ENCODE results near the gene UNKL.
A peak's percentile ranks its signal among the peaks of the same experiment; 100 is the strongest.

UNKL gene

DNA sequence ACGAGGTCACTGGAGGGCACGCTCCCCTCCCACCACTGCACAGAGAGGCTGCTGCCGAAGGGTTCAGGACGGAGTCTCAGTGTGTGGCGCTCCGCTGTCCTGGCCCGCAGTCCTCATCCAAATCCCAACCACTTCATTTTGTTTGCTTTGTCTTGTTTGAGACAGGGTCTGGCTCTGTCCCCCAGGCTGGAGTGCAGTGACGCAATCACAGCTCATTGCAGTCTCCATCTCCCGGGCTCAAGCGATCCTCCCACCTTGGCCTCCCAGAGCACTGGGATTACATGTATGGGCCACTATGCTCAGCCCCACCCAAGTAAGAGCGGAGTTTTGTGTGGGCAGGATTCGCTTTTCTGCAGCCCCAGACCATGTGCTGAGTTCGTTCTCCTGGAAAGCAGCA, 12.7 kb downstream of the UNKL start:
- no peak for DNase-seq (ENCODE audit: low read depth in 2 of 2)

DNA sequence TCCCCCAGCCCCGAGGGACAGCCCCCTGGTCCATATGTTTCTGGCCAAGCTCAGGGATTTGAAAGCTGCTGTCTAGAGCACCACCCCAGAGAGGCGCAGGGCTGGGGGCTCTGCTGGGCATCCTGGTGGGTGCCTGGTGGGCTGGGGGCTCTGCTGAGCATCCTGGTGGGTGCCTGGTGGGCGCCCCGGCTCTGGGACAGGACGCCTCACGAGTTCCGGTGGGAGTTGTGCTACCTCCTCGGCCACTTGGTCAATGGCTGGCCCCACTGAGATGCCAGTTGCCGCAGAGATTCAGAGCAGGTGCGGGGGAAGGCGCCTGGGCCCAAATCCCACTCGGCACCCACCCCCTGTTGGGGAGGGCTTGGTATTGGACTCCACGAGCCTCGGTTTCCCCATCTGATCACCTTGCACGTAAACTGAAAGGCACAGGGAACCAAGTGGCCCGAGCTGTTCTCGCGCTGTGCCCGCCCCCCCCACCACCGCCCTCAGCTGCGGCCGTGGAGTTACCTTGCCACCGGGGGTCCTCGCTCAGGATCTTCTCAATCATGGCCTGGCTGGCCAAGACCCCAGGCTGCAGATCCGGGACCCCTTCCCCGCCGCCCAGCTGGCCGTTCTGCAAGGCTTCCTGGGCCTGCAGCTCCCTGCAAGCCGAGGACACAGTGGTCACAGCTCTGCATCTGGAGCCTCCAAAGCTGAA, 13.3 kb downstream of the UNKL start:
- no peak for DNase-seq (ENCODE audit: low read depth in 2 of 2)

DNA sequence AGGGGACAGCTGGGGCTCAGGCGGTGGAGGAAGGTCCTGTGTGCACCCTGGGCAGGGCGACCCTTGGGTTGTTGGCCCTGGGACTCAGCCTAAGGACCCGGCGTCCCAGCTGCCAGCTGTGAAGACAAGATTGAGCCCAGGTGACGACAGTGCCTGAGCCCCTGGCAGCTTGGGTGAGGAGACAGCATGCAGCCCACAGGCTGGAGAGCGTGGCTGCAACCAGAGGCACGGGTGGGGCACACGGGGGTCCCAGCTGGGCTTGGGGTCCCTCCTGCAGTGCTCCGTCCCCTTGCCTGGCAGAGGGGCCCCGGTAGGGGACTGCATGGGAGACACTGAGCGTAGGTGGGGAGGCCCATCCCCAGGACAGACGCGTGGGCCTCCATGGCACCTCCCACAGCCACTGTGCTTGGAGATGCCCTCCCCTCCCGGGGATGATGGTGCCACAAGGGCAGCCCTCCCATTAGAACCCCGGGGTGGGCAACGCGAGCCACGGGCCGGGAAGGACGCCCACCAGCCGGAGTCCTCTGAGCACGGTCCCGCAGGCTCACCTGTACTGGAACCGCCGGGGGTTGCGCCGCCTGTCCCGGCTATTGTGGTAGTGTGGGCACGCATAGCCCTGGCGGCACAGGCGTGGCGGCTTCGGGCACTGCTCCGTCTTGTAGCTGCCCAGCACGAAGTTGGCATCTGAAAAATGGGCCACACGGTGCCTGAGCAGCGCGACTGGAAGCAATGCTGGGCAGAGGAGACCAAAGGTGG, 15.5 kb downstream of the UNKL start:
- DNase-seq (ENCODE audit: low read depth in 2 of 2), result no peak

DNA sequence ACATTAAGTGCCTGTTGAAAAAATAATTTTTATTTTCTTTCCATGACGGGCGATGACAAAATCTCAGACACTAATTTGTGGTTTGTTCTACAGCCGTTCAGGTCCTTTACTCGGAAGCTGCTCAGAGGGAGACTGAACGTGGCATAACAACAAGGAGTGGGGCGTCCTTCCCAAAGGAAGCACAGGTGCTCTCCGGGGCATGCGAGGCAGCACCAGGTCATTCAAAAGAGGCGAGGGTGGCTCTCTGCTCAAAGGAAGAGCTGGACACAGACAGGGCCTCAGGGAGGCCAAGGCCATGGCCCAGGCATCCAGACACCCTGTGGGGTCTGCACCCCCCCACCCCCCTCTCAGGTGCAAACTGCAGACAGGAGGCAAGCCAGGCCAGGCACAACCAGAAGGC, 16.2 kb downstream of the UNKL start:
- DNase-seq (ENCODE audit: low read depth in 2 of 2), result no peak

DNA sequence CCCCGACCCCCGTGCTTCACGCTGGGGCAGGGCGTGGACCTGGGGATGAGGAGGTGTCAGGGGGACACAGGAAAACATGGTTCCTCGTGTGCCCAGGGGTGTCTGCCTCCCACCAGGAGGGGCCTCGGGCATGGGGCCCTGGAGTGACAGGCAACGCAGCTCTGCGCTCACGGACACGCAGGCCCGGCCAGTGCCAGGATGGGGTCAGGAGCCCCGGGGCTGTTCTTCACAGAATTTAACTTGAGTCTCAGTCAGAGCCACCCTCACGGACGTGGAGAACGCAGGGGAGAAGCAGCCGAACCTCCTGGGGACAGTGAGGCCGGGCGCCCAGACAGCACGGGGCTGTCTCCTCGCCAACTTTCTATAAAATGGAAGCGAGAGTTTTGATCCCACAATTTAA, 16.7 kb downstream of the UNKL start:
- DNase-seq (ENCODE audit: low read depth in 2 of 2), result no peak

DNA sequence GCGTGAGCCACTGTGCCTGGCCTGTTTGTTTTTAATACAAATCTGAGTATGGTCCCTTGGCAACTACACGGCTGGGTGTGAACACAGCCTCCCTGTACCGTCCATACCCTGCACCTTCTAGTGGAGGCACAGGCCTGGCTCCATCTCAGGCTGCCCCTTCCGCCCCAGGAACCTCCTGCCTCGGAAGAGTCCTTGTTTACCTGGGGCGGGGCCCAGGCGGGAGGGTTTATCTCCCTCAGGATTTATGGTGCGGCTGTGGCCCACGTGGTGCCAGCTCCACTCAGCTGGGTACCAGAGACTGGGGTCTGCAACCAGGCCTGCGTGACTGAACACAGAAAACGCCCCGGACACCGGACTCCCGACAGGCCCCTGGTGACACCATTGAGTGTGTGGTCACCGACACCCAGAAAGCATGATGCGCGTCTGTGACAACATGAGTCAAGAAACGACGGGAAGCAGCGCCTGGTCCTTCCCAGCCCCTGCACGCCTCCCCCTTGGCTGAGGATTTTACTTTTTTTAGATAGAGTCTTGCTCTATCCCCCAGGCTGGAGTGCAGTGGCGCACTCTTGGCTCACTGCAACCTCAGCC, 19.0 kb downstream of the UNKL start:
- no peak for DNase-seq (ENCODE audit: low read depth in 2 of 2)

DNA sequence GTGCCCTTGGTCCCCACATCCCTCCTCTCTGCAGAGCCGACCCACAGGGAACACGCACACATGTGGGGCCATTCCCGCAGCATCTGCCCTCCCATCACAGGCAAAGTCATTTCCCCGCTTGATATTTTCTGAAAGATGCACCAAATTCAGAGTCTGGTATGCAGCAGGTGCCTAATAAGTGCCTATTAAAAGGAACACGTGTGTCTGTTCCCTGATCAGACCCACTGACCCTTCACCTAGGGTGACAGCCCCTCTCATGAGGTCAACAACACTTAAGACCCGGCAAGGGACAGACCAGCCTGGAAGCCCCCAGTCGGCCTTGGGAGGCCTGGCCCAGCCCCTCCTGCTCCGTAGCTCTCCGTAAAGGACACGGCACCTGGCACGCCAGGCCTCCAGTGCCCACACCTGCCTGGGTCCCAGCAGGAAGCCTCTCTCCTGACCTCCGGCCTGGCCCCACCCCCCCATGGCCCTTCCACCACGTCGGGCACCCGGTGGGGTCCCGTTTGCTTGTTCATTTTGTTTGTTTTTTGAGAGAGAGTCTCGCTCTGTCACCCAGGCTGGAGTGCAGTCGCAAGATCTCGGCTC, 20.0 kb downstream of the UNKL start:
- no peak for DNase-seq (ENCODE audit: low read depth in 2 of 2)

DNA sequence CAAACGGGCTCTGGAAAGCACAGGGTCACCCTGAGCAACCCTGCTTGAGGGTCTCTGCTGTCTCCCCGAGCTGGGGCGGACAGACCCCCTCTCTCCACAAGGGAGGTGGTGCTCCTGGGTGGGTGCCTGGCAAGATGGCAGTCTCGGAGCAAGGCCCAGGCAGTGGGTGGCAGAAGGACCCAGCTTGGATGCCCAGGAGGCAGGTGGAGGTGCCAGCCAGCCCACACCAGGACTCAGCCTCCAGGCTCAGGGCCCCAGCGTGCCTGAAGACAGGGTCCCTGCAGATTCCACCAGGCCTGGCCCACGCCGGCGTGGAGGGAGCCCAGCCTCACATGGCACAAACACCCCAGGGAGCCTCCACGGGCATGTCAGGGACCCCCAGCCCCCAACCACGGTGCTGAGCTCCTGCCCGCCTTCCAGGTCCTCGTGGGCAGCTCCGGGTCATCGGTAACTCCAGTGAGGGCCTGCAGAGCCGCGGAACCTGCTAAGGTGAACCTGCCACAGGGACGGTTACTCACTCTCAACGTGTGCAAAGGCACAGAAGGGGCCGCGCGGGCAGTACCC, 20.8 kb downstream of the UNKL start:
- DNase-seq (ENCODE audit: low read depth in 2 of 2), result no peak

DNA sequence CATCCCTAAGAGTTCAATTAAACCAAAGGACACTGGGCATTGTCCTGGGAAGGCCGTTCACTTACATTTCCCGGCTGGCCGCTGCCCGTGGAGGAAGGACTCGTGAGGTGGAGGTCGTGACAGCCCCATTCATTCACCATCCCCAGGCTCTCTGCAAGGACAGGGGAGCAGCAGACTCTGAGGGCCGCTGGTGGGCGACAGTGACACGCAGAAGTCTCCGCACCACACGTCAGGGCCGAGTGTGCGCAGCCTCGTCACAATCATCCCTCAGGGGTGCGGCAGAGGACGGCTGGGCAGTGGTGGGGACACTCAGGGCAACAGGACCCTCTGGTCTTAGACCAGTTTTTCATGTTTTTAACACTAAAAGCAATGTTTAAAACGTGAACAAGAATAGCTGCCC, 21.7 kb downstream of the UNKL start:
- DNase-seq (ENCODE audit: low read depth in 2 of 2), result no peak

DNA sequence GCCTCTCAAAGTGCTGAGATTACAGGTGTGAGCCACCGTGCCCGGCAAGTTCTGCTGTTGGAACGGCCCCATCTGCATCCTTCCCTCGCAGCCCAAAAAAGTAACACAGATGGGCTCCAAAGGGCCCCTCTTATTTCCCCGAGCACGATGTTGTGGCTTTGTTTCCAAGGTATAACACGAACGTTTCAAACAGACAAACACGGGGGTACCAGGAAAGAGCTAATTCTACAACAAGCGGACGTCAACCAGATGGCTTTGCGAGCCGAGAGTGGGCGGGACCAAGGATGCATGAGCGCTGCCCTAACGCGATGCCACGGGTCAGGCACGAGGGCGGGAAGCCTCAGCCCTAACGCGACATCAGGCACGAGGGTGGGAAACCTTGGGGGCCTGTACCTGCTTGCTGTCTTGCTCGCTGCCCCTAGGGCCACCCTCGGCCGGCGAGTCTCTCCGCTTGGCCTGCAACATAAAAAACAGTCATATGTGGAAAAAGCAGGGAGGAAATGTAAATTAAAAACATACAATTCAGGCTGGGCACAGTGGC, 24.2 kb downstream of the UNKL start:
- no peak for DNase-seq (ENCODE audit: low read depth in 2 of 2)

DNA sequence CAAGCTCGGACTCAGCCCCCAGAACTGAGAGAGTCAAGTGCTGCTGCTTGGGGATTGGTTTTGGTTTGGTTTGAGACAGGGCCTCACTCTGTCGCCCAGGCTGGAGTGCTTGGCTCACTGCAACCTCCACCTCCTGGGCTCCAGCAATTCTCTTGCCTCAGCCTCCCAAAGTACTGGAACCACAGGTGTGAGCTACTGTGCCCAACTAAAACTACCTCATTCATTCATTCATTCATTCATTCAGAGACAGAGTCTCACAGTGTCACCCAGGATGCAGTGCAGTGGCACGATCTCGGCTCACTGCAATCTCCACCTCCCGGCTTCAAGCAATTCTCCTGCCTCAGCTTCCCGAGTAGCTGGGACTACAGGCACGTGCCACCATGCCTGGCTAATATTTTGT, 24.7 kb downstream of the UNKL start:
- DNase-seq (ENCODE audit: low read depth in 2 of 2), result no peak

DNA sequence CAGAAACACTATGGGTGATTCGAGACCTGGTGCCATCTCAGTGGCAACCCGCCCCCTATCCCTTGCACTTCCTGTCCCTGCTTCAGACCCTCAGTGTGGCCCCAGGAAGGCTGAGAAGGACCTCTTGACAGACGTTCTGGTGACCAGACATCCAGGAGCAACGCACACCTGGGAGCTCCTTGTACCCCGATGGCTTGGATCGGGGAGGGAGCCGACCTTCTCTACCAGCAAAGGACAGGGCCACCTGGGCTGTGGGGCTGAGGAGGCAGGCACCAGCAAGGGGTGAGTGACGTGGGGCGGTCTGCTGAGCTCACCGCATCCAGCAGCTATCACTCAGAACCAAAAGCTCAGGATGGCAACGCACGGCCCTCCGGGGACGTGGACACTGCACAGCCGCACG, 27.2 kb downstream of the UNKL start:
- DNase-seq (ENCODE audit: low read depth in 2 of 2), result no peak

DNA sequence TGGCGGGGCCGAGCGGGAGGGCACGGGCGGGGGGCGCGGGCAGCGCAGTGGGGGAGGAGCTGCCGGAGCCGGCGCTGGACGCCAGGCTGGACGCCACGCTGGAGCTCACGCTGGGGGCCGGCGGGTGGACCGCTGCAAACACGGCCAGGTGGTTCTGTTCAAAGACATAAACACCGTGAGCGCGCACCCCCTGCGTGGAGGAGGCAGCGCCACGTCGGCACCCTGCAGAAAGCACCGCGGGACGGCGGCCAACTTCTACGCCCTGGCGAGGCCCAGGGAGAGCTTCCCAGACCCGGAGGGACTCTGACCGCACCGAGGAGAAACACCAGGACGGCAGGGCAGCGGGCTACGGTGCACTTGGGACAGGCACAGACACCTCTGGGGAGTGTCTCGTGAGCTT, 29.3 kb downstream of the UNKL start:
- no peak for DNase-seq (ENCODE audit: low read depth in 2 of 2)

DNA sequence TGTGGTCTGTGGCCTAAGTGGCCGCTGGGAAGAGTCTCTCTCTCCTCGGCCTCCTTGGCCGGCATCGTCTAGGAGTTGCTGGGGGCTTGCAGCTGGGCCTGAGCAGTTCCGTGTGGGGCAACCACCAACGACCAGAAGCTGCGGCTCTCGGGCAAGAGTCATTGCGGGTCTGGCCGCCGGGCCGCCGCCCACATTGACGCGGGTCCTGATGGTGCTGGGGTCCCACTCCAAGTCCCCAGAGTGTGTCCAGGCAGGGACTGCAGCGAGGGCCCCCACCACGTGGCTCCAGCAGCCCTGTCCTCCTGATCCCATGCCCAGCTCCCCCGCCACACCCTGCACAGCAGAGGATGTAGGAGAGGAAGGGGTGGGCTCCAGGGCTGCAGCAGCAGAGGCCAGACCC, 30.9 kb downstream of the UNKL start:
- DNase-seq (ENCODE audit: low read depth in 2 of 2), result no peak

DNA sequence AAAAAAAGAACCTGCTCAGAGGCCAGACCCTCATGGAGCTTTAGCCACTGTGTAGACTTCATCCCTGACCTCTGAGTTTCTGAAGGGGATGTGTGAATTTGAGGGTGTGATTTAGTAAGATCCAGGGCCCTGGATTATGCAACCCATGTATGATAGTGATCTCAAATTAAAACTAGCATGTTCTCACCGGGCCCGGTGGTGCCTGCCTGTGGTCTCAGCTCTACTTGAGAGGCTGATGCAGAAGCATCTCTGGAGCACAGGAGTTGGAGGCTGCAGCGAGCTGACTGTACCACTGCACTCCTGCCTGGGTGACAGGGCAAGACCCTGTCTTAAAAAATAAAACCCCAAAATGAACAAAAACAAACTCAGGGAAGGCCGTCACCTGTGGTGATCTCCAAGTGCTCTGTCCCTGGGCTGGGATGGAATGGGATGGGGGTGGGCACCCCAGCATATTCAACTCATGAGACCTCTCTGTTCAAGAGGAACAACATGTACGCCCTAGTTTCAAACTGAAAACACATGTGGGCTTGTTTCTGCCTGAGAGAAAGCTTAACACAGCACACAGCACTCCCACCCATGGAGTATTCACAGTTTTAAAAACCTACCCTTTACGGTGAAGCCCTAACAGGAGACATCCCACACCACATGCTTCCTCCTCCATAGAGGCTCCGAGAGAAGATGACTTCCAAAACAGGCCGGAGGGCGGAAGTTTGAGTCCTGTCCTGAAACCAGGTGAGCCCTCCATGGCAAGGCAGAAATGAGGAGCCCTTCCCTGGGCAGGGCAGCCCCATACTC, 32.7 kb downstream of the UNKL start:
- DNase-seq (ENCODE audit: low read depth in 2 of 2), result no peak

DNA sequence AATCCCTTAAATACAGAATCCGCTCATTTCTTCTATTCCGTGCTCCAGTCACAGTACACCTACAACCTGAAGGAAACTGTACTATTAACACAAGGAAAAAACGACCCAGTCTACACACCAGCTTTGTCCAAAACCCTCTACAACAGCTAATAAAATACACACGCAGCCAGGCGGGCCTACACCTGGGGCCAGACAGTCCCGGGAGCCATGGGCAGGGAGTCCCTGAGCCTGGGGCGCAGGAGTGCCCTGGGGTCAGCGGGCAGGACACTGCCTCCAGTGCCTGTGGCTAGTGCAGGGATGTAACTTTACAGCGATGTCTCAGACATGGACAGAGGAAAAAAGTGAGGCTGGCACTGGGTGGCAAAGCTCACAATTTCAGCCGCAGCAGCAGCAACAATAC, 34.3 kb downstream of the UNKL start:
- no peak for DNase-seq (ENCODE audit: low read depth in 2 of 2)

DNA sequence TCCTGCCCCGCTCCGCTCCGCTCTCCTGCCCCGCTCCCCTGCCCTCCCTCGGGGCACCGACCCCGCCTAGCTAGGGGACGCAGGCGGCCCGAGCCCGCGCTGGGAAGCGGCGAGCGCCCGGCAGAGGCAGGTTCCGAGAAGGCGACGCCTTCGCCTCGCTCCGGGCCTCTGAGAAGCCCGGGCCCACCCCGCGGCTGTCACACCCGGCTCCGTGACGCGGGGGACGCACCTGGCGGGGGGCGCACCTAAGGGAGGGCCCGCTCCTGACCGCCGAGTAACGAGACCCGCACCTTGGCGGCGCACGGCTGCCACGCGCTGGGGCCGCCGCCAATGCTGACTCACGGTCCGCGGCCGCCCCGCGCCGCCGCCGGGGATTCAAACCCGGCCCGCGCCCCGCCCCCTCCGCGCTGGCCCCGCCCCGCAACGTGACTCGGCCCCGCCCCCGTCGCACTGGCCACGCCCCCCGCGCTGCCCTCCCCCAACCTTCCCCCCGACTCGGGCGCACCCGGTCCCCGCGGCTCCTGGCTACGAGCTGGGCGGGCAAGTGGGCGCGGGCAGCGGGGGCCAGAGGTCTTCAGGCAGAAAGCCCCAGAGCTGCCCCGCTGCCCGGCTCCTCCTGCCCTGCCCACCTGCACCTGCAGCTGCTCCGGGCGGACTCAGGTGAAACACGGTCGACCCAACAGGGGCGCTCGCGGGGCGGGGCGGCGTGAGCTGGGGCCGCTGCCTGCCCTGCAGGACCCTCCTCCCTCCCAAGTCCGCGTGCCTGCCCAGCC, 35.0 kb downstream of the UNKL start:
- peak; percentile 55 to 70 for DNase-seq (ENCODE audit: low read depth in 2 of 2)

DNA sequence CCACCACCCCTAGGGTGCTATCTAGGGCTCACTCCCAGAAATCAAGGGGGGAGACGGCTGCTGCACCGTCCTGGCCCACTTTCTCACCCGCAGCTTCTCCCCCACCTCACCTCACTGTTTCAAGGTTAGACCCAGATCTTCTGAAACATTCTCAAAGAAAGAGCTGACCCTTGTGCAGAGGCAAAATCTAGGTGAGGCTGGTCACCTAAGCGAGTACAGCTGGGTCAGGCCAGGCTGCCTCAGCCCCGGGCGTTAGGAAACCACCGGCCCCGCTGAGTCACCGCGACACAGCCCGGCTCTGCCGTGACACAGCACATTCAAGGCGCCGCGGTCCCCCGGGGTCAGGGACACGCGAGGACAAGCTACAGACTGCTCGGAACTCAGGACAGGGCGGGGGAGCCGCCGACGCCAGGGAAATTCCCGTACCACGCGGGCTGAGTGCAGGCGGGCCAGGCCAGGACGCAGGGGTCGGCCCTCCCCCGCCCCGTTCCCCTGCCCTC, 35.6 kb downstream of the UNKL start:
- DNase-seq (ENCODE audit: low read depth in 2 of 2), result peak; percentile 49 to 63

DNA sequence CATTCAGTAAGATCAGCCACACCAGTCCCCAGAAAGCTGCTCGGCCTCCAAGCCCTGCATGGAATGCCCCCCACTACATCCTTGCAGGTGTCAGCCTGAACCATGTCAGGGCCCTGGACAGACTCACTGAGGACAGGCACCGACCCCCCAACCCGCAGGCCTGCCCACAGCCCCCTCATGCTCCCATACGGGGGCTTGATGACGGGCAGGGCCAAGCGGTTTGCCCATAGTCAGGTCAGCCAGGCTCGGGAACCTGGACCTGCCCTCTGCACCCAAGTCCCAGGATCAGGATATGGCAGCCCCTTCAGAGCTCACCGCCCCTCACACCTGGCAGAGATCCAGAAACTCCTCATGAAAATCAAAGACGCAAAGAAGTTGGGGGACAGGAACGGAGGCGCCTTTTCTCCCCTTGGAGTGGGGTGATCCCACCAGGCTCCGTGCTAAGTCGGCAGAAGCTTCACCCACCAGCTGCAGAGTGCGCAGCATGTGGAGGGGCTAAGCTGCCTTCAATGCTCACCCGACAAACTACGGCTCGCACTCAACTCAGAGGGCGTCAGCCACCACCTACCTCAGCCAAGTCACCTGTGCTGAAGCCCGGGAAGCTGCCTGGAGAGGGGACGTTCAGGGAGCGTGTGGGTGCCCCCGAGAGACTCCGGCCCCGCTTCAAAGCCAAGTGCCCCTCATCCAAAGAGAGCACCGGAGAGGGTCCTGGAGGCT, 36.3 kb downstream of the UNKL start:
- DNase-seq (ENCODE audit: low read depth in 2 of 2), result no peak
